ENCODE data around the gene TAS1R3.

The TAS1R3 gene

DNA sequence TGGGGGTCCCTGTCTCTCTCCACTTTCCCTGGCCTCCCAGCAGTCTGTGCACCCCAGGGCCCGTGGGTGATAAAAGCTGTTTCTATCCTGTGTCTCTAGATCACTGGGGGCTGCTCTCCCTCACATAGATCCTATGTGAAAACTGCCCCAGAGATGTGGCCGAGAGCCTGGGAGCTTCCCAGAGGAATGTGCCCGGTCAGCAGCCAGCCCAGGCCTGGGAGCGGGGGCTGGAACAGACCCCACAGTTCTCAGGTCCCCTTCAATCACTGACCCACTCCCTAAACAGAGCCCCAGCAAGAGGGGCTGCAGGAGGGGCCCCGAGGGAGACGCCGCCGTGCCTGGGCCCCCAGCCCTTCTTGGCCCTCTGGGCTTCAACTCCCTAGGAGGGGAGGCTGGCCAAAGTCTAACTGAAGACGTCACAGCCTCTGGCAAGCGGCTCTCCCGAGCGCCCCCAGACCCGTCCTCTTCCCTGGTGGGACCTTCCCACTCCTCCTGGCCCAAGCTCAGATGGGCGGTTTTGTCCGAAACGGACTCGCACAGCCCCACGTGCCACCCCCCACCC, 26.9 kb downstream of the TAS1R3 start:
- no peak for DNase-seq (ENCODE audit: low read depth, low spot score)
- TF ChIP-seq, protein P1, sequence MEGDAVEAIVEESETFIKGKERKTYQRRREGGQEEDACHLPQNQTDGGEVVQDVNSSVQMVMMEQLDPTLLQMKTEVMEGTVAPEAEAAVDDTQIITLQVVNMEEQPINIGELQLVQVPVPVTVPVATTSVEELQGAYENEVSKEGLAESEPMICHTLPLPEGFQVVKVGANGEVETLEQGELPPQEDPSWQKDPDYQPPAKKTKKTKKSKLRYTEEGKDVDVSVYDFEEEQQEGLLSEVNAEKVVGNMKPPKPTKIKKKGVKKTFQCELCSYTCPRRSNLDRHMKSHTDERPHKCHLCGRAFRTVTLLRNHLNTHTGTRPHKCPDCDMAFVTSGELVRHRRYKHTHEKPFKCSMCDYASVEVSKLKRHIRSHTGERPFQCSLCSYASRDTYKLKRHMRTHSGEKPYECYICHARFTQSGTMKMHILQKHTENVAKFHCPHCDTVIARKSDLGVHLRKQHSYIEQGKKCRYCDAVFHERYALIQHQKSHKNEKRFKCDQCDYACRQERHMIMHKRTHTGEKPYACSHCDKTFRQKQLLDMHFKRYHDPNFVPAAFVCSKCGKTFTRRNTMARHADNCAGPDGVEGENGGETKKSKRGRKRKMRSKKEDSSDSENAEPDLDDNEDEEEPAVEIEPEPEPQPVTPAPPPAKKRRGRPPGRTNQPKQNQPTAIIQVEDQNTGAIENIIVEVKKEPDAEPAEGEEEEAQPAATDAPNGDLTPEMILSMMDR (IDR thresholded peaks at IDR 0.05; ENCODE audit: low read depth, low read length), result no peak
- peak overlapping the region; percentile 77 for H3K4me3 ChIP-seq (ENCODE audit: low read depth, low read length)
- in situ Hi-C loops (cut with HindIII; ENCODE audit: low sequenced_read_pairs), result no loop called here

DNA sequence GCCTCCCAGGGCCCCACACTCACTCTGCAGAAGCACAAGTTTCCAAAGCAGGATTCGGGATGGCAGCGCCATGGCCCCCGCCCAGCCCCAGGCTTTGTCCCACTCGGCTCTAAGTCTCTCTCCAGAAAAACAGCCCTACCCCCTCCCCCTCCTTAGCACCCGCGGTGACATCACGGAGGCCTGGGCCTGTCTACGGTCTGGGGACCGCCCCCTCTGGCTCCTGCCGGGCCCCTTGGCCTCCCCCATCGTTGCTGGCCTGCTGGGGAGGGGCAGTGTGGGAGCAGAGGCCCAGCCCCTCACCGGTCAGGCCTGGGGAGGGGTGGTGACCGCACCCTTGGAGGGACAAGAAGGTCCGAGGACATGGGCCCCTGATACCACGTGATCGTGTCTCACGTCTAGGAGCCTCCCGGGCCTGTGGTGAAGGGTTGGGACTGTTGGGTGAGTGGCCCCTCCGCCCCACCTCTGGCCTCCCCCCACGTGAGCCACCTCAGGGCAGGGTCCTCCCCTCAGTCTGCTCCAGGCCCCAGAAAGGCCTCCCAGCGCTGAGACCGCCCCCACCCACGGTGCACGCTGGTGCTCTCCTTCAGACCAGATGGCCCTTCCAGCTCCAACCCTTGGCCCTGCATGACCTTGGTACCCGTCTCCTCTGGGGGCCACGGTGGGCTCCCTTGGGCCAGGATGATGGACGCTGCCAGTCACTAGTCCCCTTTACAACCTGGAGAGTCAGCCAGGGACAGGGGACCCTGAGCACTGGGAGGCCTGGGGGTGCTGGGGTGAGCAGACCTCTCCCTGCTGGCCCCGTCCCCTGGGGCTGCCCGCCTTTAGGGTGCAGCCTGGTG, 27.6 kb downstream of the TAS1R3 start, which contains the start of gene MXRA8:
MXRA8 (minus strand) TSS at position 123 of the 839 bp plus-strand sequence; CDS start at position 72, 51 bp downstream.
- H3K4me3 ChIP-seq (ENCODE audit: low read depth, low read length), result peak within 1 kb of the TSS; percentile 77
- TF ChIP-seq, protein P1 (IDR thresholded peaks at IDR 0.05; ENCODE audit: low read depth, low read length), result no peak
- in situ Hi-C loops (cut with HindIII; ENCODE audit: low sequenced_read_pairs), result no loop called here
- DNase-seq (ENCODE audit: low read depth, low spot score), result peak; percentile 87

DNA sequence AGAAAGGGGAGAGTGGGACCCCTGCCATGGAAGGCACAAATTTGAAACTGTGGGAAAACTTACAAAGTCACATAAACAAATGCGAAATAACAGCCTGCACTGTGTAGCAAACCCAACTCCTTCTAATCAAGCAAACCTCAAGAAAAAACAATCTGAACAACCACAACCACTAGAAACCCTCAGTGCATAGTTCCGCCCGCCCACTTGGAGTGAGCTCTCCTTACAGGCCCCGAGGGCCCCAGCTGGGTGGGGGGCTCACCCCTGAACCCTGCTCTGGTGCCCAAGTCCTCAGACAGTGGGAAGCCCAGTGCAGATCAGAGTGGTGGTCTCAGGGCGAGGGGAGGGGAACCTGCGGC, 28.2 kb downstream of the TAS1R3 start:
- in situ Hi-C loops (cut with HindIII; ENCODE audit: low sequenced_read_pairs), result no loop called here
- peak; percentile 83 for DNase-seq (ENCODE audit: low read depth, low spot score)
- H3K4me3 ChIP-seq (ENCODE audit: low read depth, low read length), result no peak overlapping the region
- TF ChIP-seq, protein P1 (IDR thresholded peaks at IDR 0.05; ENCODE audit: low read depth, low read length), result no peak

DNA sequence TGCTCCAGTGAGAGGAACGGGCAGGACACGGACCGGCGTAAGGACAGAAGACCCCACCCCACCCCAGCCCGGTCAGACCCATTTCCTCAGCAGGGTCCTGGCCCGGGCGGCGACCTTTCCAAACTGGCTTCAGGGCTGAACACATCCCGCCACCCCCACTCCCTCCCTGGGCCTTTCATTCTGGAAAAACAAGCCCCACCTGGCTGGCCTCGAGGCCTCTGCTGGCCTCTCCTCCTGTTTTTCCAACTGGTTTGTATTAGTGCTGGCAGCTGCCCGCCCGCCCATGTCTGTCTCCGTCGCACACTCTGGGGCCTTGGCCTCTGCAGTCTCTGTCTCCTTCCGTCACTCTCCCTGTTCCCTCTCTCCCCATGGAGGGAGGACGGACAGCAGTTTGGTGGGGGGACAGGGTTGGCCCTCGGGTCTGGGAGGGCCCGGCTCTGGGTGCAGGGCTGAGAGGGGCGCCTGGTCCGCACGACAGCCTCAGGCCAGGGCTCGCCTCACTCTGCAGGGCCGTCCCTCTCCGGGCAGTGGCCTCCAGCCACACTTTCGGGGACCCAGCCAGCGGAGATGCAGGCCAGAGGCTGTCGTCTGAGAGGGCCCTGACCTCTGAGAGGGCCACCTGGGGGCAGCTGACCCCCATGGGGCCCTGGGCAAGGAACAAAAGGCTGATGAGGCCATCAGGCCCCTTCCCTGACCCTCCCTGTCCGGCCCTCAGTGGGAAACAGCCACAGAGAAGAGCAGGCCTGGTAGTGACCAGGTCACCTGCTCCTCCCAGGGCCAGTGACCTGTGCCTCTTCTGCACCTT, 28.8 kb downstream of the TAS1R3 start:
- no peak overlapping the region for H3K4me3 ChIP-seq (ENCODE audit: low read depth, low read length)
- in situ Hi-C loops (cut with HindIII; ENCODE audit: low sequenced_read_pairs), result no loop called here
- peak; percentile 80 for DNase-seq (ENCODE audit: low read depth, low spot score)
- TF ChIP-seq, protein P1 (IDR thresholded peaks at IDR 0.05; ENCODE audit: low read depth, low read length), result no peak

DNA sequence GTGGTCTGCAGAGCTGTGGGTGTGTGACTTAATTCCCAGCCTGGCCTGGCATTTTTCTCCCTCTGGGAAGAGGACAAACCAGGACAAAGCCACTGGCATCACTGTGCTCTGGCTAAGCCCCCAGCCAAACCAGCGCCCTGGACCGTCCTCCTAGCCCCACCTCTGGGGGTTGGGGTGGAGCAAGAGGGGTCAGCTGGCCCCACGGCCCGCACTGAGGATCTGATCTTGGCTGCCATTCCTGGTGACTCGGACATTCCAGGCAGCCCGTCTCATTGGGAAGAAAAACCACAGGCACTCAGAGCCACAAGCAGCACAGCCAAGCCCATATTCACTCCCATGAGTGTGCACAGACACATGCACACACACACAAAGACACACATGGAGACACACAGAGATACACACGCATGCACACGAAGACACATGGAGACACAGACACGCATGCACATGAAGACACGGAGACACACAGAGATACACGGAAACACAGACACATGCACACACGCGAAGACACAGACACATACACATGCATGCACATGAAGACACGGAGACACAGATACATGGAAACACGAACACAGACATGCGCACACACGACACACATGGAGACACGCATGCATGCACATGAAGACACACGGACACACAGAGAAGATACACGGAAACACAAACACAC, 29.6 kb downstream of the TAS1R3 start:
- TF ChIP-seq, protein P1 (IDR thresholded peaks at IDR 0.05; ENCODE audit: low read depth, low read length), result no peak
- no peak overlapping the region for H3K4me3 ChIP-seq (ENCODE audit: low read depth, low read length)
- in situ Hi-C loops (cut with HindIII; ENCODE audit: low sequenced_read_pairs), result no loop called here
- DNase-seq (ENCODE audit: low read depth, low spot score), result peak; percentile 92

Data from astrocyte of the spinal cord (primary cell).